SK-N-SH (cell line): ENCODE data around the gene KIF1A. TPM values are rescaled to one million over a fixed set of nuclear protein-coding genes. Genes with fewer than 3 reads are reported as not detected.

Source experiments
- CTCF ChIA-PET: fragments of 300-600, 350-600 bp; formaldehyde crosslinking; extraction: SDS; loops from one replicate; lab custom pipeline; 2021; lab: Yijun Ruan, JAX
- POLR2A ChIA-PET: fragments of 350-600 bp; sonication (Branson Sonifier 250); formaldehyde crosslinking; extraction: SDS; loops from one replicate; lab custom pipeline; 2020; ENCODE audit warnings: antibody characterized with exemption, inconsistent platforms; lab: Yijun Ruan, JAX
- DNase-seq: peaks from one replicate; pipeline ENCODE4 v3.0.0; 2012
- H2AFZ ChIP-seq: fragments of 200-600 bp; sonication (generic); 2 replicates; pipeline ENCODE4 v1.8.1; 2016; ENCODE audit warnings: antibody characterized with exemption, mild to moderate bottlenecking, low read depth
- H3F3A ChIP-seq: fragments of 200-600 bp; sonication (generic); replicated peaks from 2 replicates; pipeline ENCODE3; 2016; ENCODE audit warnings: antibody characterized with exemption, mild to moderate bottlenecking; ENCODE audit not compliant: insufficient read depth
- H3K27ac ChIP-seq, 2 experiments: fragments of 200-500 bp in 1 of 2; fragments of 200-600 bp in 1 of 2; sonication (Bioruptor generic) in 1 of 2; sonication (generic), shearing (Covaris generic) in 1 of 2; 2 replicates each; pipeline versions ENCODE4 v1.5.1 to v1.6.1; 2014 to 2016; ENCODE audit warnings: low read depth in 2 of 2, inconsistent platforms in 1 of 2, low read length in 1 of 2, mild to moderate bottlenecking in 1 of 2, mixed read lengths in 1 of 2
- H3K27me3 ChIP-seq: fragments of 200-600 bp; sonication (generic), shearing (Covaris generic); 2 replicates; pipeline ENCODE4 v1.6.1; 2016; ENCODE audit warnings: mixed run types; ENCODE audit not compliant: insufficient read depth
- H3K36me3 ChIP-seq, 2 experiments: fragments of 200-500 bp in 1 of 2; fragments of 200-600 bp in 1 of 2; sonication (Bioruptor generic) in 1 of 2; sonication (generic) in 1 of 2; replicated peaks in 1 of 2; 2 replicates each; pipeline versions ENCODE3 to v1.5.1; 2014 to 2016; ENCODE audit warnings: low read length in 1 of 2, mild to moderate bottlenecking in 1 of 2; ENCODE audit not compliant: insufficient read depth in 2 of 2, control insufficient read depth in 1 of 2
- H3K4me1 ChIP-seq, 2 experiments: fragments of 200-500 bp in 1 of 2; fragments of 200-600 bp in 1 of 2; sonication (Bioruptor generic) in 1 of 2; sonication (generic), shearing (Covaris generic) in 1 of 2; 2 replicates each; pipeline versions ENCODE4 v1.5.1 to v1.6.1; 2014 to 2016; ENCODE audit warnings: low read depth in 1 of 2, low read length in 1 of 2, mixed run types in 1 of 2; ENCODE audit not compliant: insufficient read depth in 2 of 2, control insufficient read depth in 1 of 2
- H3K4me2 ChIP-seq: fragments of 200-600 bp; sonication (generic), shearing (Covaris generic); 2 replicates; pipeline ENCODE4 v1.6.1; 2017; ENCODE audit warnings: mixed run types
- H3K4me3 ChIP-seq, 2 experiments: fragments of 200-500 bp in 1 of 2; fragments of 200-600 bp in 1 of 2; sonication (Bioruptor generic) in 1 of 2; sonication (generic), shearing (Covaris generic) in 1 of 2; 2 replicates each; pipeline versions ENCODE4 v1.5.1 to v1.8.1; 2014 to 2016; ENCODE audit warnings: low read depth in 2 of 2, inconsistent platforms in 1 of 2, low read length in 1 of 2, mild to moderate bottlenecking in 1 of 2, mixed read lengths in 1 of 2, moderate library complexity in 1 of 2
- H3K79me2 ChIP-seq: fragments of 200-600 bp; sonication (generic); 2 replicates; pipeline ENCODE4 v1.8.1; 2017; ENCODE audit warnings: mild to moderate bottlenecking; ENCODE audit not compliant: insufficient read depth
- H3K9ac ChIP-seq: fragments of 200-600 bp; sonication (generic); 2 replicates; pipeline ENCODE4 v1.6.1; 2017; ENCODE audit warnings: mixed run types
- H3K9me2 ChIP-seq: fragments of 200-600 bp; sonication (generic); 2 replicates; pipeline ENCODE4 v1.6.1; 2017; ENCODE audit warnings: mixed run types
- H3K9me3 ChIP-seq: fragments of 200-600 bp; sonication (generic); 2 replicates; pipeline ENCODE4 v1.6.1; 2017; ENCODE audit warnings: mixed run types, mild to moderate bottlenecking, moderate library complexity
- H4K20me1 ChIP-seq: fragments of 200-600 bp; sonication (generic); 2 replicates; pipeline ENCODE4 v1.6.1; 2017; ENCODE audit warnings: mild to moderate bottlenecking, mixed run types; ENCODE audit not compliant: insufficient read depth
- EZH2phosphoT487 ChIP-seq: fragments of 200-600 bp; sonication (generic); IDR thresholded peaks from 2 replicates; pipeline ENCODE4 v1.6.1; 2017; ENCODE audit warnings: low read depth, mixed run types, mild to moderate bottlenecking, antibody characterized with exemption, moderate library complexity, borderline replicate concordance
- FOSL2 ChIP-seq: IDR thresholded peaks from 2 replicates; pipeline ENCODE4 v1.4.0; 2012; ENCODE audit warnings: low read depth, mild to moderate bottlenecking, moderate library complexity, borderline replicate concordance
- GATA2 ChIP-seq: sonication (generic); formaldehyde crosslinking; IDR thresholded peaks from 2 replicates; pipeline ENCODE4 v1.5.0; 2020; ENCODE audit warnings: mild to moderate bottlenecking, missing genetic modification reagents
- MEF2A ChIP-seq: IDR thresholded peaks from 2 replicates; pipeline ENCODE4 v1.4.0; 2012; ENCODE audit warnings: low read depth, borderline replicate concordance
- MXI1 ChIP-seq: IDR thresholded peaks from 2 replicates; pipeline ENCODE4 v1.6.1; 2012; ENCODE audit warnings: mild to moderate bottlenecking, low read depth, low read length, improper control_type of control experiment
- NFIC ChIP-seq: IDR thresholded peaks from 2 replicates; pipeline ENCODE4 v1.4.0; 2012; ENCODE audit warnings: borderline replicate concordance
- RAD21 ChIP-seq: IDR thresholded peaks from 2 replicates; pipeline ENCODE4 v1.6.1; 2012; ENCODE audit warnings: mild to moderate bottlenecking, low read length
- RXRA ChIP-seq: IDR thresholded peaks from 2 replicates; pipeline ENCODE4 v1.4.0; 2012; ENCODE audit warnings: low read depth, mild to moderate bottlenecking, borderline replicate concordance
- YY1 ChIP-seq: IDR thresholded peaks from 2 replicates; pipeline ENCODE4 v1.4.0; 2012; ENCODE audit warnings: low read depth, mild to moderate bottlenecking
- WGBS: methylation state at CpG from one replicate; pipeline ENCODE4 v1.1.6; 2017; ENCODE audit warnings: low lambda C conversion rate; 5-methylcytosine and 5-hydroxymethylcytosine counted together
- polyA plus RNA-seq, 3 experiments: library from polyadenylated mRNA; depleted of rRNA; stranded (reverse); fragments of >200 nt; gene quantifications; 2 replicates each; pipeline ENCODE4 v1.2.3, GENCODE V29; 2012
- TF ChIP-seq, protein P1 (sequence below): fragments of 150-350 bp; IDR thresholded peaks from 2 replicates; pipeline ENCODE4 v1.6.1; 2017; ENCODE audit warnings: antibody characterized with exemption, low read length, low read depth, borderline replicate concordance
- TF ChIP-seq, protein P2 (sequence below): IDR thresholded peaks from 2 replicates; pipeline ENCODE4 v1.6.1; 2012; ENCODE audit warnings: mild to moderate bottlenecking, low read depth, low read length, moderate library complexity
- TF ChIP-seq, protein P3 (sequence below): IDR thresholded peaks from 2 replicates; pipeline ENCODE4; 2012
- TF ChIP-seq, protein P4 (sequence below): IDR thresholded peaks from 2 replicates; pipeline ENCODE4 v1.4.0; 2012; ENCODE audit warnings: low read depth, borderline replicate concordance

The KIF1A gene
- polyA plus RNA-seq, 1 of the 3 experiments (the other 2 are of a cell fraction): 0.21 TPM

DNA sequence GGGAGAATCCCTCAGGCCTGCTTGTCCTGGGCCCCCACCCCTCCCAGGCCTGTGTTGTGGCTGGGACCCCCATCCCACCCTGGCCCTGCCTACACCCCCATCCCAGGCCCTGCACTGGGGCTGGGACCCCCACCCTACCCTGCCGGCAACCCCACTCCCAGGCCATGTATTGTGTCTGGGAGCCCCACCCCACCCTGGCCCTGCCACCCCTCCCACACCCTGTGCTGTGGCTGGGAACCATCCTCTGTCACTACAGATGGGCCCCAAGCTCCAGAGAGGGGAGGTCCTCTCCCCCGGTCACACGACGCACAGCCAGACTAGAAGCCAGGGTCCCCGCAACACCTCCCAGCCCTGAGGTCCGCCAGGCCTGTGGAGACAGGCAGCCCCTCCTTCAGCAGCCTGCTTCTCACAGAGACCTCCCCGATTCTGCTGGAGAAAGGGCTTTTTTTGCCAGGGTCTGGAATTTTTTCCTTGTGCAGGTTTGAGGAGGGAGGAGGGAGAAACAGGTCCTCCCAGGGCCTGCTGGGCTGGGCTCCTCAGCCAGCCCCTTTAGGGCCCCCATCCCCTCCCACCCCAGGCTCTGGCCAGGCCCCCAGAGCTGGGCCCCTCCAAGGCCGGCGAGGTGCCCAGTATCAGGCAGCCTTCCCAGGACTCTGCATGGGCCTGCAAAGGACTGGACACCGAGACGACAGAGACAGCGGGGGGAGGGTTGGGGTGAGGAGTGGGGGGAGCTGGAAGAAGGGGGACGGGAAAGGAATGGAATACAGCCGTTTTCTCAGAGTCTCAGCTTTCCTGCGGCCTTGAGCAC is 28.0 kb downstream of the KIF1A start (continued):
- TF ChIP-seq, protein P1, sequence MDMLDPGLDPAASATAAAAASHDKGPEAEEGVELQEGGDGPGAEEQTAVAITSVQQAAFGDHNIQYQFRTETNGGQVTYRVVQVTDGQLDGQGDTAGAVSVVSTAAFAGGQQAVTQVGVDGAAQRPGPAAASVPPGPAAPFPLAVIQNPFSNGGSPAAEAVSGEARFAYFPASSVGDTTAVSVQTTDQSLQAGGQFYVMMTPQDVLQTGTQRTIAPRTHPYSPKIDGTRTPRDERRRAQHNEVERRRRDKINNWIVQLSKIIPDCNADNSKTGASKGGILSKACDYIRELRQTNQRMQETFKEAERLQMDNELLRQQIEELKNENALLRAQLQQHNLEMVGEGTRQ: no peak
- no peak for TF ChIP-seq MXI1
- TF ChIP-seq RAD21: no peak
- TF ChIP-seq, protein P2, sequence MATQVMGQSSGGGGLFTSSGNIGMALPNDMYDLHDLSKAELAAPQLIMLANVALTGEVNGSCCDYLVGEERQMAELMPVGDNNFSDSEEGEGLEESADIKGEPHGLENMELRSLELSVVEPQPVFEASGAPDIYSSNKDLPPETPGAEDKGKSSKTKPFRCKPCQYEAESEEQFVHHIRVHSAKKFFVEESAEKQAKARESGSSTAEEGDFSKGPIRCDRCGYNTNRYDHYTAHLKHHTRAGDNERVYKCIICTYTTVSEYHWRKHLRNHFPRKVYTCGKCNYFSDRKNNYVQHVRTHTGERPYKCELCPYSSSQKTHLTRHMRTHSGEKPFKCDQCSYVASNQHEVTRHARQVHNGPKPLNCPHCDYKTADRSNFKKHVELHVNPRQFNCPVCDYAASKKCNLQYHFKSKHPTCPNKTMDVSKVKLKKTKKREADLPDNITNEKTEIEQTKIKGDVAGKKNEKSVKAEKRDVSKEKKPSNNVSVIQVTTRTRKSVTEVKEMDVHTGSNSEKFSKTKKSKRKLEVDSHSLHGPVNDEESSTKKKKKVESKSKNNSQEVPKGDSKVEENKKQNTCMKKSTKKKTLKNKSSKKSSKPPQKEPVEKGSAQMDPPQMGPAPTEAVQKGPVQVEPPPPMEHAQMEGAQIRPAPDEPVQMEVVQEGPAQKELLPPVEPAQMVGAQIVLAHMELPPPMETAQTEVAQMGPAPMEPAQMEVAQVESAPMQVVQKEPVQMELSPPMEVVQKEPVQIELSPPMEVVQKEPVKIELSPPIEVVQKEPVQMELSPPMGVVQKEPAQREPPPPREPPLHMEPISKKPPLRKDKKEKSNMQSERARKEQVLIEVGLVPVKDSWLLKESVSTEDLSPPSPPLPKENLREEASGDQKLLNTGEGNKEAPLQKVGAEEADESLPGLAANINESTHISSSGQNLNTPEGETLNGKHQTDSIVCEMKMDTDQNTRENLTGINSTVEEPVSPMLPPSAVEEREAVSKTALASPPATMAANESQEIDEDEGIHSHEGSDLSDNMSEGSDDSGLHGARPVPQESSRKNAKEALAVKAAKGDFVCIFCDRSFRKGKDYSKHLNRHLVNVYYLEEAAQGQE: no peak
- no peak for TF ChIP-seq RXRA
- TF ChIP-seq MEF2A: no peak
- no peak for TF ChIP-seq GATA2 (CRISPR knock-in tag)

DNA sequence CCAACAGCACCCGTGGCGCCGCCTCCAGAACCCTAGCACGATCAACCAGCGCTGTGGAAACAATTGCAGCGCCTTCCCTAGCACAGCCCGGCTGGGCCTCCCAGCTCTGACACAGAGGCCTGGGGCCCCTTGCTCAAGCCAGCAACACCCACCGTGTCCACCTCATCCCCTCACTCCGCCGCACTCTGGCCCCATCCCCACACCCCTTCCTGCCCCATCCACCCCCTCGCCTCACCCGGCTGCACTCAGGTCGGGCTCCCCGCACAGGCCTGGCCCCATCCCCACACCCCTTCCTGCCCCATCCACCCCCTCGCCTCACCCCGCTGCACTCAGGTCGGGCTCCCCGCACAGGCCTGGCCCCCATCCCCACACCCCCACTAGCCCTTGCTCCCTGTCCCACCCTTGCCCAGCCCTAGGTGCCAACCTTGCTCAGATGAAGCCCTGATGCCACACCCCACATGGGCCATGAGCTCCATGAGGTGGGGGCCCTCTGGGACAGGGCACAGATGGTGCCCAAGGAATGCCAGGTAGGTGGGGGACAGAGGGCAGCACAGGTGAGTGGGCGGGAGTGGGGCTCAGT is 28.7 kb downstream of the KIF1A start:
- Histone ChIP-seq H3K27me3 (no peaks in the 10 kb centered on the region), H3K9me2 (no peaks in the 10 kb centered on the region), H3K36me3 (no peaks in the 10 kb centered on the region), H3K4me2 (no peak overlapping the region)
- CTCF ChIA-PET: interaction anchor here (1.1 kb wide), 1 partner anchor 49 kb away, joined by 3 read pairs; no protein-coding TSS in a partner anchor
- TF ChIP-seq, protein P3, sequence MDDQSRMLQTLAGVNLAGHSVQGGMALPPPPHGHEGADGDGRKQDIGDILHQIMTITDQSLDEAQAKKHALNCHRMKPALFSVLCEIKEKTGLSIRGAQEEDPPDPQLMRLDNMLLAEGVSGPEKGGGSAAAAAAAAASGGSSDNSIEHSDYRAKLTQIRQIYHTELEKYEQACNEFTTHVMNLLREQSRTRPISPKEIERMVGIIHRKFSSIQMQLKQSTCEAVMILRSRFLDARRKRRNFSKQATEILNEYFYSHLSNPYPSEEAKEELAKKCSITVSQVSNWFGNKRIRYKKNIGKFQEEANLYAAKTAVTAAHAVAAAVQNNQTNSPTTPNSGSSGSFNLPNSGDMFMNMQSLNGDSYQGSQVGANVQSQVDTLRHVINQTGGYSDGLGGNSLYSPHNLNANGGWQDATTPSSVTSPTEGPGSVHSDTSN: no peak
- TF ChIP-seq, protein P4, sequence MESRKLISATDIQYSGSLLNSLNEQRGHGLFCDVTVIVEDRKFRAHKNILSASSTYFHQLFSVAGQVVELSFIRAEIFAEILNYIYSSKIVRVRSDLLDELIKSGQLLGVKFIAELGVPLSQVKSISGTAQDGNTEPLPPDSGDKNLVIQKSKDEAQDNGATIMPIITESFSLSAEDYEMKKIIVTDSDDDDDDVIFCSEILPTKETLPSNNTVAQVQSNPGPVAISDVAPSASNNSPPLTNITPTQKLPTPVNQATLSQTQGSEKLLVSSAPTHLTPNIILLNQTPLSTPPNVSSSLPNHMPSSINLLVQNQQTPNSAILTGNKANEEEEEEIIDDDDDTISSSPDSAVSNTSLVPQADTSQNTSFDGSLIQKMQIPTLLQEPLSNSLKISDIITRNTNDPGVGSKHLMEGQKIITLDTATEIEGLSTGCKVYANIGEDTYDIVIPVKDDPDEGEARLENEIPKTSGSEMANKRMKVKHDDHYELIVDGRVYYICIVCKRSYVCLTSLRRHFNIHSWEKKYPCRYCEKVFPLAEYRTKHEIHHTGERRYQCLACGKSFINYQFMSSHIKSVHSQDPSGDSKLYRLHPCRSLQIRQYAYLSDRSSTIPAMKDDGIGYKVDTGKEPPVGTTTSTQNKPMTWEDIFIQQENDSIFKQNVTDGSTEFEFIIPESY: no peak
- TF ChIP-seq RAD21 (no peak), NFIC (no peak), FOSL2 (no peak), YY1 (no peak), EZH2phosphoT487 (no peak)
- TF ChIP-seq, protein P1: no peak
- TF ChIP-seq, all 33 proteins: peak for 0
- 72% methylated on average over 14 of the region's 19 CpGs for WGBS
- no peak overlapping the region for H3K9ac ChIP-seq
- POLR2A ChIA-PET: no interaction called here
- H3K4me1 ChIP-seq: no peaks in the 10 kb centered on the region; a peak in 1 of 4 replicates
- H3K79me2 ChIP-seq: no peaks in the 10 kb centered on the region
- H3K27ac ChIP-seq: no peak overlapping the region
- no peak for DNase-seq
- no peaks in the 10 kb centered on the region for H3K9me3 ChIP-seq
- no peak overlapping the region for H3K4me3 ChIP-seq
- no peaks in the 10 kb centered on the region for H4K20me1 ChIP-seq
- no peak overlapping the region for H2AFZ ChIP-seq
- no peaks in the 10 kb centered on the region for H3F3A ChIP-seq
